NCI-H510A treated with DMSO at 0.1 percent for 48 hours (cell line): ENCODE results near the gene SMARCD1.
"Not testable (repeated sequence)": the region's sequence is repeated elsewhere in the genome, so short reads cannot be mapped to it uniquely, and the experiment has no call there.

ENCODE experiments used
- DNase-seq: peaks from one replicate; lab custom pipeline; 2025; lab: John Stamatoyannopoulos, UW

SMARCD1 gene

DNA sequence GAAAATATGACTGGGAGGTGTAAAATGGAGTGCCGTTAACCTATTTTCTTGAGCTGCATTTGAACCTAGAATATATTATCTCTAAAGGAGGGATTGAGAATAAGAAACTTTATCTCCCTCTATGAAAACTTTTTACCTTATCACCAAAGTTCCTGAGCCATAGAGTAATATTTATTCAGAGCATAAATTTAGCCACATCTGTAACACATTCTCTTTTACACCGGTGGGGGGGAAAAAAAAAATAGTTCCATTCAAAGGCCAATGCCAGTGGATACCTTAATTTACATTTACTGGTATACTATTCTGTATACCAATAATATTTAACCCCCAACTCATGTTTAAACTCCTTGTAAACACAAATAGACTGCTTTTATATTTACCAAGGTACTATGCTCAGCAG lies 60.3 kb downstream of the SMARCD1 start:
- no peak for DNase-seq

DNA sequence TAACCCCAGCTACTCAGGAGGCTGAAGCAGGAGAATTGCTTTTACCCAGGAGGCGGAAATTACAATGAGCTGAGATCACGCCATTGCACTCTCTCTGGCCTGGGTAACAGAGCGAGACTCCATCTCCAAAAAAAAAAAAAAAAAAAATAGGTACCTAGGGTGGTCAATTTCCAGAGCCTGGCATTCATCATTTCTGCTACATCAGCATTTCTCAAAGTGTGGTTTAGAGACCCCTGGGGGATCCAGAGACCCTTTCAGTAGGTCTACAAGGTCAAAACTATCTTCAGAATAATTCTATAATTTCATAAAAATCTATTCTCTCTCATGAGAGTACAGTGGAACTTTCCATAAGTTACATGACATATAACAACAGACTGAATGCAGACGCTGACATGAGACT lies 62.1 kb downstream of the SMARCD1 start:
- DNase-seq, result no peak

DNA sequence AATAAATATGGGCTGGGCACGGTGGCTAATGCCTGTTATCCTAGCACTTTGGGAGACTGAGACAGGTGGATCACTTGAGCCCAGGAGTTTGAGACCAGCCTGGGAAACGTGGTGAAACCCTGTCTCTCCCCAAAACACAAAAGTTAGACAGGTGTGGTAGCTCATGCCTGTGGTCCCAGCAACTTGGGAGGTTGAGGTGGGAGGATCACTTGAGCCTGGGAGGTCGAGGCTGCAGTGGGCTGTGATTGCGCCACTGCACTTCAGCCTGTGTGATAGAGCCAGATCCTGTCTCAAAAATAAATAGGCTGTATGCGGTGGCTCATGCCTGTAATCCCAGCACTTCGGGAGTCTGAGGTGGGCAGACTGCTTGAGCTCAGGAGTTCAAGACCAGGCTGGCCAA lies 62.9 kb downstream of the SMARCD1 start:
- DNase-seq, result not testable (repeated sequence)

DNA sequence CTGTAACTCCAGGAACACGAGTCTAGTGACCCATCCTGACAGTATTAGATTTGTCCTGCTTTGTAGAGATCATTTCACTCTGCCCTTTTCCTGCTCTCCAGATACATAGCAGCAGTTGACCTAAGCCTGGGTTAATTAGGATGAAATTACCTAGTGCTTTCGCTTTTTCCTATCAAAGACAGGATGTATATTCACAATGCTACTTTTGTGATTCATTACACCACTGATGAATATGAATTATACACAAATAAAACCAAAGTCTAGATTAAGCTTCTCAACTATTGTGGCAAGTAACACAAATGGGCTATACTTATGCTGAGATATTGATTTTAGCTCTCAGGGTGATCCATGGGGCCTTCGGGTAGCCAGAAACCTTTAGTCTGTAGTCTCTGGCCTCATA lies 64.2 kb downstream of the SMARCD1 start:
- DNase-seq, result no peak
